GM03348 (cell line): ENCODE results near the gene PAM16.

Experiments
- DNase-seq: peaks from one replicate; pipeline ENCODE4 v3.0.0; 2012; ENCODE audit warnings: low spot score

Gene PAM16

DNA sequence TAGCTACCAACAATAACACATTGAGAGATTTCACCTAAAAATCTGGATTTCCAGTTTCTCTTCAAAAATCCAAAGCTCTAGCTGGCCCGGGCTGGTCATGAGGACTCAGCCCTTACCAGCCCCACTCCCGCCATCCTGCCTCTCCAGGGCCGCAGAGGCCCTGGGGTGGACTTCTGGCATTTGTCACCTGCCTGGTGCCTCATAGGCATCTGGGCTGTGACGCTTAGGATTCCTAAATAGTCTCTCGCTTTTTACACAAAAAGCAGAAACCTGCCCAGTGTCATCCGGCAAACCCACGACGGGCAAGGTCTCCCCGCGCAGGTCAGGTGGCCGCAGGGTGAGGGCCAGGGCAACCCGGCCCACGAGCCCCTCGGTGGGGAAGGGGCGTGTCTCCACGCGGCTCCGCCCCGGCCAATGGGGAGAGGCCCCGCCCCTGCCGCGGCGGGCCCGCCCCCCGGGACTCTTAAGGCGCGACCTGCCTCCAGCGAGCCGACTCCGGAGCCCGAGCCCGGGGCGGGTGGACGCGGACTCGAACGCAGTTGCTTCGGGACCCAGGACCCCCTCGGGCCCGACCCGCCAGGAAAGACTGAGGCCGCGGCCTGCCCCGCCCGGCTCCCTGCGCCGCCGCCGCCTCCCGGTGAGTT lies 20.4 kb upstream of the PAM16 start, which contains the start of gene VASN:
TSS of gene VASN (plus strand) at position 492 of the 644 bp plus-strand sequence. CDS start 9,030 bp downstream, outside the sequence.
- DNase-seq: peak; percentile 97

DNA sequence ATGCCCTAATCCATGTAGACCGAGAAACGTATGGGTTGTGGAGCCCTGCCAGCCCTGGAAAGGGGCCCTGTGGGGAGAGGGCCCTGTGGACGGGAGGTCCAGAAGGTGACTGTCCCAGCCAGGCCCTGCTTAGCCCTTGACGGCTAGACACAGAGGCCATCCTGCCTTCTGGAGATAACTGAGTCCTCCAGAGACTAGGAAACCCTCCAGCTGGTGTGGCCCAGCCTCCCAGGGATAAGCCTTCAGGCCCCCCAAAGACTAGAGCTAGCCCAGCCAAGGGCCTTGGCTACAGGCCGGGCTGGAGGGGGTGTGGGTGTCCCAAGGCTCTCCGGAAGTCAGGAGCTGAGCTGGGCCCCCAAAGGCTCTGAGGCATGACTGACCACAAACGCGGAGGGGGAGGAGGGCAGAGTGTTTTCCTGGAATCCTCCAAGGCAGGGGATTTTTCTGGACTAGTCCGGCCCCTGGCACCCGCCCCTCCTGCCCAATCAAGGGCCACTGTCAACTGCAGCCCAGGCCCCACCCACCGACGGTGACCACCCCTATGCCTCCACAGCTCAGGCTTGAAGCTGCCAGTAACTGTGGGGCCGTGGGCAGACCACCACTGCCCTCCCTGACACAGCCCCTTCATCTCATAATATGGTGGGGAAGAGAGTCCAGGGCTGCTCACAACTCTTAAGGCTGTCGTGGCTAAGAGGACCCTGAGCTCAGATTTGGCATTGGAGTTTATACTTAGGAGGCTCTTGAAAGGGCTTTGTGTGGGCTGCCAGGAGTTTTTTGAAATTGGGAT lies 19.6 kb upstream of the PAM16 start:
- DNase-seq: peak; percentile 71

DNA sequence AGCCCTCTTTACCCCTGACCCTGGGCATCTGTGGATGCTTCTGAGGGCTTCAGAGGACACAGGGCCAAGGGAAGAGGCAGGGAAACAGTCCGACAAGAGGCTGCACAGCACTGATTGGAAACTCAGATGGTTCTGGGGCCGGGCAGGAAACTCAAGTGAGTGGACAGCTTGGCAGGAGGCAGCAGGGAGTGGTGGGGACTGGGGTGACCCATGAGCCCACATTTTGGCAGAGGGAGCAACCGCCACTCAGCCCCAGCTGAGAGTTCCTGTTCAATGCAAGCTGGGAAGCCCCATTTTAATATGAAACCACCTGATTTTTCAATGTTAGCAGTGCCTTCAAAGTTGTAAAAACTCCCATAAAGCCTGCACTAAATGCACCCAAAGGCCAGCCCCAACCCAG lies 19.0 kb upstream of the PAM16 start:
- no peak for DNase-seq

DNA sequence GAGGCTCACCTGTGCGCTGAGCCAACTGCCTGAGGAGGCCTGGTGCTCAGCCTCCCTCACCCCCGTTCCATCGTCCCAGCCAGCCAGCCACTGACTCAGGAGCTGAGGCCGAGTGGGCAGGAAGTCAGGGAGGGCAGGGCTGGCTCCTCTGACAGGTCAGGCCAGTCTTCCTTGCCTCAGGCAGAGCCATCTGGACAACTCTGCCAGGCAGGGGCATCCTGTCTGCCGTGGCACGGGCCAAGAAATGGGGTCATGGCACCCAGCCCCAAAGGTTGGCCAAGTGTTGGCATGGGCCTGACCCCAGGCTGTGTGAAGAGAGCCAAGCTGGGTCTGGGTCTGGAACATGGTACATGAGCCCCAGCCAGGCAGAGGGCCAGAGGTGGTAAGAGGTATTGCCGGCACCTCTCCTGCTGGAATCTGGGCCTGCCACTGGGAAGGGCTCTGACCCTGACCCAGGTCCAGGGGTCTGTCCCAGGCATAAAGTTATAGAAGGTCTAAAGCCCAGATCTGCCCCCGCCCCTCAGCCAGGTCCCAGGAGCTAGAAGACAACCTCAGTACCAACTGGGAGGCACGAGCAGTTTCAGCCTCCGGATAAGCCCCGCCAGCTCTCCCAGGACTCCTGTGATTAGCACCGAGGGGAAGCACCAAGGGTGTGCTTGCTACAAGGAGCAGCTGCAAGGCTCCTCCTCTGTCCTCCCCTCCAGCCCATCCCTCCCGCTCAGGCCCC lies 18.0 kb upstream of the PAM16 start:
- peak; percentile 67 for DNase-seq

DNA sequence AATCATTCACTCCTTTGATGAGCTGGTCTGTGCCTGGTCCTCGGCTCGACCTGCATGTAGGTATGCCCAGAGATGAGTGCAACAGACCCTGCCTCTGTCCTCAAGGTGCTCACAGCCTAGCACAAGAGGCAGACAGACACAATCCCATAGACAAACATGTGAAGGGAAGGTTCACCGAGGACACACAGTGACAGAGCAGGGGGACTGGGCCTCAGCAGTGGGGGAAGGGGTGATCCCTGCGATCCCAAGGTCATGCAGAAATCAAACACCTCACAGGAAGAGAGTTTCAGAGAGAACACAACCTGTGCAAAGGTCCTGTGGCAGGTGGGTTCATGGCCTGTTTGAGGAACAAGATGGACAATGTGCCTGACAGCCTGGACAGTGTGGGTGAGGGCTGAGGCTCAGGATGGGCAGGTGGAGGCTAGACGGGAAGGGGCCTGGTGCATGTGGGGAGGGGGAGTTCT lies 16.3 kb upstream of the PAM16 start:
- DNase-seq: no peak

DNA sequence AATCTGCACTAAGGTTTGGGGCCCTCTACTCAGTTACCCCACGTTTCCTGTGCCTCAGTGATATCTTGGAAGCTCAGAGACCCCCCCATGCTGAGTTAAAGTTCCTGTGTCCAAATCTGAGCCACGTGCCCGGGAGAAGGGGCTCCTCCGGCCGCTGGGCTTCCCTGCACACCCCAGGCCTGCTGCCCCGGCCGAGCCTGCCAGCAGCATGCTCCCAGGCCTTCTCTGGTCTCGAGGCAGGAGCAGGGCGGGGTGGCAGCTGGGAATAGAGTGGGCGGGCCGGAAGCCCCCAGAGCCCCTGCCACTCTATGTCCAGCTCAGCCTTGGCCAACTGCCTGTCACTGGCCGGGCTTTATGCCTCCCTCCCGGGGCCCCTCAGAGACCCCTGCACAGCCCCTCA lies 14.9 kb upstream of the PAM16 start:
- no peak for DNase-seq

DNA sequence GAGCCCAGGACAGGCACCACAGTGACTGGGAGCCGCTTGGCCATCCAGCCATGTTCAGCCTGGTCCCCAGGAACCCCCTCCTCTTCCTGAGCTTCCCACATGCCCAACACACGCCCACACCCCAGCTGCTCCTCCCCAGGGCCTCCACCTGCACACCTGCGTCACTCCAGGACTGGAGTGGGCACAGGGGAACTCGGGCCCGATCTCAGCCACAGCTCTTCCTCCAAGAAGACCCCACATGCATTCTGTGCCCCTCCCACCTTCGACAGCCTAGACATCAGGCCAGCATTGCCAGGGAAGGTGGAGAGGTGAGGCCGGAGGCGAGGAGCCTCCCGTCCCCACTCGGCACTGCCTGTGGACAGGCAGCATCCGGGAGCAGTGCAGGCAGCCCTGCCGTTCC lies 14.5 kb upstream of the PAM16 start:
- no peak for DNase-seq

DNA sequence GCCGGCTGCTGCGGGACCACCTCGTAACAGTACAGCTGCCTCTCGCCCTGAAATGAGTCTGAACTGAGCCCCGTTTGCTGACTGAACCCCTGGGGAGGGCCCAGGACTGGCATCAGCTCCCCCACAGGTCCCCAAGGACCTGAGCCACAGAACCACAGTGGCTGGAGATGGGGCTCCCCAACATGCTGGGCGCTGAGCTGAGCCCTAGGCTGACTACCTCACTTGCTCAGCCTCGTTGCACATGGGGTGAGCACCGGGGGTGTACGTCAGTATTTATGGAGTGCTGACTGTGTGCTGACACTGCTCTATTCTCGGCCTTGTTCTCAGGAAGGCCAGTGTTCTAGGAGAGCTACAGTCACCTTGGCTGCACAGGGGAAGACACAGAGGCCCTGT lies 13.9 kb upstream of the PAM16 start:
- DNase-seq: no peak

DNA sequence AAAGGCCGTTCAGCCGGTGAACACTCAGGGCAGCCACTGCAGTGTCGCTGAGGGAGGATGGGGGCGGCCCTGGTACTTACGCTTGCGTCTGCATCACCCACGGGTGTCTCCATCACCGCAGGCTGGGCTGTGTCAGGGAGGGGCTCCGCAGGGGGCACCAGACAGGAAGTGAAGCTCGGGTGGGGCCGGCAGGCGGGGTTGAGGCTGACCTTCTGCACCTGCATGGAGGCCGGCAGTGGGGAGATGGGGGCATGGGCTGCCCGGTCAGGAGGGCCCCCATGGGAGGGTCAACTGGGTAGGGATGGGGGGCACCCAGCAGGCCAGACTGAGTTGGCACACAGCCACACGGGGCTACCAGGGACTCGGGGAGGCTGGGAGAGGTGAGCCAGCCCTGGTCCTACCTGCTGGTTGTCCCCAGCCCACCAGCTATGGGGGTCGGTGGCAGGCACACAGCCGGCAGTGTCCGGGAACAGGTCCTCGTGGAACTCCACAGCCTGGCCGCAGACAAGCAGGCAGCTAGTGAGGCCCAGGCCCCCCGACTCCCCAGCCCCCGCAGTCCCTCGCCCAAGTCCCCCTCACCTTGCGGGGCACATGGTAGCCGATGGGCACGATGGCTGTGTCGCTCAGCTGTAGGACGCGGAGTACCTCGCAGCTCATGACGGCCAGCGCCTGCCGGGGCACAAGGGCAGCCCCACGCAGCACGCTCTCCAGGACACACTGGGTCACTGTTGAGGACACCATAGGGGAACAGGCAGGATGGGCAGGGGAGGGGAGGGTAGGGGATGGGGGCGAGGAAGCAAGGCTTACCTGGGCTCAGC lies 13.3 kb upstream of the PAM16 start:
- no peak for DNase-seq

DNA sequence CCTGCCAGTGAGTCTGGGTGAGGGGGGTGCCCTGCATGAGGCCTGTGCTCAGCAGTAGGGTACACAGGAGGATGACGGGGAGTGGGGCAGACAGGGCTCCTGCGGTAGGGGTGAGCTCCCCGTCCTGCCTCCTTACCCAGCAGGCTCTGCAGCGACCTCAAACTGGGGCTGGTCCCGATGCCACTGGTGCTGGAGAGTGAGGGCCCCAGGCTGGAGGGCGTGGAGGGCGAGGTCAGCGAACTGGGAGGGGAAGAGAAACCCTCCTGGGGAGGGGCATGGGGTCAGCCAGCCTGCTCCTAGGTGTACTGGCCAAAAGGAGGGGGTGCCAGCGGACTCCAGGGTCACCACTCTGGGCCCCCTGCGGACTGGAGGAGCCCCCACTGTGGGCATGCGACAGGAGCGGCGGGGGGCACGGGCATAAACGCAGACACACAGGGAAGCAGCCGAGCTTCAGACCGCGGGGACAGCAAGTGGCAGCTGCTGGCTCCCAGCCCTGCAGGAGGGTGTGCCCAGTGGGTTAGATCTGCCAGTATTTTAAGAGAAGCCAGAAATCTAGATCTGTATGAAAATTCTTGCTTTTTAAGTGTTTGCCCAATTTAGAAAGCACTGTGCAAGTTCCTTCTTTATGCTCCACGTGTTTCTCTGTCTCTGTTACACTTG lies 11.5 kb upstream of the PAM16 start:
- no peak for DNase-seq

DNA sequence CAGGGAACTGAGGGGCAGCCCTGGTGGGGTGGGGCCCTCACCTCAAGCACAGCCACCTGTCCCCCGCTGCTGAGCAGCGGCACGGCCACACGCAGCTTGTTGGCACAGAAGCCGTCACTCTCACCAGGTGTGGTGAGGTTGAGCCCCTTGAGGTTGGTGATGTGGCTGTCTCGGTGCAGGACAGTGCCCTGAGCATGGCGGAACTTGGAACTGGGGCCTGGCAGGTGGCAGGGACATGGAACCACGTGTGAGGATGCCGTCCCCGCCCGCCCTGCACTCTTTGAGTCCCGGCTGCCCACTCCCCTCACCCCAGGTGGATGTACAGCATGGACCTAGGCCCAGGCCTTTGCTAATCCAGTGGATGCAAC lies 10.8 kb upstream of the PAM16 start:
- DNase-seq: no peak

DNA sequence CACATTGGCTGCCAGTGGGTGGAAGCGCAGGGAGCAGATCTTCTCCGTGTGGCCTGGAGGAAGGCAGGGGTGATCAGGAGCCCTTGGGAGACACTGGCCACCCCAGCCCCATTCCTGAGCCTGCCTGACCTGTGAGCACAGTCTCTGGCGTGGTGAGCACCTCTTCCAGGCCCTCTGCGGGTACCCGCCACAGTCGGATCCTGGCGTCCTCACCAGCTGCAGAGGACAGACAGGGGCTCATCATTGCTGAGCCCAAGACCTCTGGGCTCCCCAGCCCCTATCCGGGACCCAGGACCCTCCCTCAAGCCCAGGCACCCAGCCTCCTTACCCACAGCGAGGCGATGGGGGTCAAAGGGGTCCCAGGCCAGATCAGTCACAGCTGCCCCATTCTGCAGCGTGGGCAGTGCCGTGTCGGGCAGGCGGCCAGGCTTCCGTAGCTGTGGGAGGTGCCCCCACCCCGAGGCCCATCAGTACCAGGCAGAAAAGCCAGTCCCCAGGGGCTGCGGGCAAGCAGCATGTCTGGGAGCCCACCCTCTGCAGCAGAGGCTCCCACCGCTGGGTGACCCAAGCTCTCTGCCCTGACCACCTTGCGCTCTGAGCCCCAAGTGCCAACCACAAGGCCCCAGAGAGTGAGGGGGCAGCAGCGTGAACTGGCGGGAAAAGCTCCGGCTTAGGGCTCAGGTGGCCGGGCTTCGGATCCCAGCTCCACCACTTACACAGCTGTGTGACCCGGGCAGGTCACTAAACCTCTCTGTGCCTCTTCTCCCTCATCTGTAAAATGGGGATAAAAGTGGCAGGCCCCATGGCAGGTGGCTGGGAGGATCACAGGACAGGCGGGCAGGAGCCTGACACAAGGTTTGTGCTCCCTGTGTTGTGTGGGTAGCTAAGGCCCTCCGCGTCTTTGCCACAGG lies 10.2 kb upstream of the PAM16 start:
- DNase-seq: no peak

DNA sequence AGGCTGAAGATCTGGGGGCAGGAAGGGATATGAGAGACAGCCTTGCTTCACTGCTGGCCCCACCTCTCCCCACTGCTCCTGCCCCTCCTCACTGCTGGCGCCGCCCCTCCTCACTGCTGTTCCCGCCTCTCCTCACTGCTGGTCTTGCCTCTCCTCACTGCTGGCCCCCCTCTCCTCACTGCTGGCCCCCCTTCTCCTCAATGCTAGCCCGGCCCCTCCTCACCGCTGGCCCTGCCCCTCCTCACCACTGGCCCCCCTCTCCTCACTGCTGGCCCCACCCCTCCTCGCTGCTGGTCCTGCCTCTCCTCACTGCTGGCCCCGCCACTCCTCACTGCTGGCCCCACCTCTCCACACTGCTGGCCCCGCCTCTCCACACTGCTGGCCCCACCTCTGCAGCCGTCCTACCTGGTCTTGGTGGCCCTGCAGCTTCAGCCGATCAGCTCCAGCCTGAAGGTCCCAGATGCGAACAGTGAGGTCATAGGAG lies 9.5 kb upstream of the PAM16 start:
- DNase-seq: no peak

DNA sequence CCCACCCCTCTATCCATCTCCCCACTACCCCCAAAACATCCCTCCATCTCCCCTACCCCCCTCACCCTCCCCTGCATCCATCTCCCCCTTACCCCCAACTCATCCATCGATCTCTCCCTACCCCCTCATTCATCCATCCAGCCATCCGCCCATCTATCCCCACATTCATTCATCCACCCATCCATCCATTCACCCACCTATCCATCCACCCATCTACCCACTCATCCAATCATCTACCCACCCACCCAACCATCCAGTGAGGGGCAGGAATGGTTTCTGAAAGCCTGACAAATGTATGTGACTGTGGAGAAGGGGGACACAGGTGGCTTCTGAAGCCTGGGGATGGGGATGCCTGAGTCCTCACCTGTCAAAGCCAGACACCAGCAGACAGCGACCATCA lies 8.8 kb upstream of the PAM16 start:
- DNase-seq: no peak

DNA sequence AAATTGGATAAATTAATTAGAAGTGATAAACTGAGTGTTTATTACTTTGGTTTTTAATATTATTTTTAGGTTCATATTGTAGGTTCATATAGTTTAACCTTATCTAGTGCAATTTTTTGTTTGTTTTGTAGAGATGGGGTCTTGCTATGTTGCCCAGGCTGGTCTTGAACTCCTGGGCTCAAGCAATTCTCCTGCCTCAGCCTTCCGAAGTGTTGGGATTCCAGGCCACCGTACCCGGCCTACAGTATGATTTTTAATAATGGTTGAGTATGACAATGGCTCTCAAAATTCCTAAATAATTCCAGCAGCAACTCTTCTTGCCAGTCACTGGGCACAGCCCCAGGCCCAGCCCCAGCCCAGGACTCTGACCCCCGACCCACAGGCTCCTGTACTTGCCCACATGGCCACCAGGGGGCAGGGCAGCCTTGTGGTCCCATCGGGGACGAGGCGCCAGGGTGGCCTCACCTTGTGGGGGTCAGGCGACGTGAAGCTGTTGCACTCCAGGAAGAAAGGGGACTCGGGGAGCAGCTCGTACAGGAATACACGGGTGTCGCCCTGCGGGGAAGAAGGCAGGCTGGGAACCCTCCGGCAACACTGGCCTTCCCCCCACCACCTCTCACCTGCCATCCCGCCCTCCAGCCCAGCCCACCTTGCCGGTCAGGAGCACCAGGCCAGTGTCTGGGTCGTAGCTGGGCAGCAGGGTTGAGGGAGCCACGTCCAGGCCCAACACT lies 7.9 kb upstream of the PAM16 start:
- peak; percentile 80 for DNase-seq

DNA sequence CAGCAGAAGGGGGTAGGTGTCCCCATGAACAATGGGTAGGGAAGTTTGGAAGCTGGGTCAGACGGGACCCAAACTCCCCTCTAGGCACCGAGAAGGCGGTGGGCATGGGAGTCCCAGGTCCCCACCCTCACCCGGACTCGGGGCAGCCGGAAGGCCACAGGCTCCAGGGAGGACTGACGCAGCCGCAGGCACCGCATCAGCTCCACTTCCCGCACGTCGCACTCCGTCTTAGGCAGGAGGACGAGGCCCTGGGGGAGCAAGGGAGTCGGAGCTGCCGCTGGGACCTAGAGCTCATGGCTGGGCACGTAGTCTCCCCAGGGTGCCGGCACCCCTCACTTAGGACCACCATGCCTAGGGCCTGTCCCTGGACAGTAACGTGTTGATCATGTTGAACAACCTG lies 7.1 kb upstream of the PAM16 start:
- DNase-seq: no peak

DNA sequence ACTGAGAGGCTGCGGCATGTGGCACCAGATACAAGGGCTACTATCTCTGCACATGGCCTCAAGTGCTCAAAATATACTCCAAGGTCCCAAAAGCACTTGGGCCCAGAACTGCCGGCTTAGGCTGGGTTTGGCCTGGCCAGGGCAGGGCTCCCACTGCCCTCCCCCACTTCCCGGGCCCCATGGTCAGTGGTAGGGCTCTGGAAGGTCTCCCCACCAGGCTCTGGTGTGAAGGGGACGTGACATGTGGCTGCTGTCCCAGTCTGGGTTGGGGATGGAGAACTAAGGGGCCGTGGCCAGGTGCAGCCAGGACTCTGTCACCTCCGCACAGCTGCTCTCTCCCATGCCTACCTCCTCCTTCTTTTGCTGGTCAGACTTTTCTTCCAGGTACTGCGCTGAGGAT lies 5.7 kb upstream of the PAM16 start:
- DNase-seq: no peak

DNA sequence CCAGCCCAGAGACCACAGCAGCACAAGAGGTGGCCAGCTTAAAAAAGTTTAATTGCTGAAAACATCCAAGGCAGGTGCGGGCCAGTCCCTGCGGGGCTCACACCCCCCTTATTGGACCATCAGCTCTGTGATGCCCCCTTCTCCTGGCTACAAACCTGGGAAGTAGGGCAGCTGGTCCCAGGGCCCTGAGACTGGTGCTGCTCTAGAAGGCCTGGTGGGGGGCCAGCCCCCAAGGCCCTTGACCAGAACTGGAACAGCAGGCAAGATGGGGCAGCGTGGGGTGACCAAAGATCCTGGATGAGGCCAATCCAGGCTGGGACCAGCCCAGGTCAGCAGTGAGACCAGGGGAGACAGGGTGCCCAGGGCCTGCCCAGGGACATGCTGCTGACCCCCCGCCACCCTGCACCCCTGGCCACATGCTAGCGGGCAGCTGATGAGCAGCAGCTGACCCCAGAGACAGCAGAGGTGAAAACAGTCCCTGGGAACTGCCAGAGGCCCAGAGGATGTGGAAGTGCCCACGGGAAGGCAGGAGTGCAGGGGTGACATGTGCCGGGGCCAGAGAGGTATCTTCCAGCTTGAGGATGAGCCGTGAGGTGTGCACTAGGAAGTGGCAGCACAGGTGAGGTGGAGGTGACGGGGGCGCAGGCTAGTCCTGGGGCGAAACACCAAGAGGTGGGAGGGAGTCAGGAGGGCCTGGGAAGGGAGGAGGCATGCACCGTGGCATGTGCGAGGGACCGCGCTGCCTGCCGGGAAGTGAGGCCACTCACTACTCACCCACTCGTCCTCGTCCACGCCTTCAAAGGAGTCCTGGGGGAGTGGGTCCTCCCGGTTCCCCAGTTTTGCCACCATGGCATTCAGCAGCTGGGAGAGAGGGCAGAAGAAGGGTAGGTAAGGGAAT lies 3.6 kb upstream of the PAM16 start:
- DNase-seq: no peak

DNA sequence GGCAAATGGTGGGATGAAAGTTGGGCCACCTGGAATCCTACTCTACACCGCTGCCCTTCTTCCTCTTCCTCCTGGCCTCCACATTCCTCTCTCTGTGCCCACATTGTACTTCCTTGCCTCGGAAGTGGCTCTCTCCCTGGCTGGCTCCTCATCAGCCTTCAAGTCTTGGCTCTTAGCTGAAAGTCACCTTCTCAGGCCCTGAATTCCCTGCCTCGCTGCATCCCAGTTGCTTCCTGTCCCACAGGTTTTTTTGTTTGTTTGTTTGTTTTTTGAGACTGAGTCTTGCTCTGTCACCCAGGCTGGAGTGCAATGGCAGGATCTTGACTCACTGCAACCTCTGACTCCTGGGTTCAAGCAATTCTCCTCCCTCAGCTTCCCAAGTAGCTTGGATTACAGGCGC lies 2.6 kb upstream of the PAM16 start:
- no peak for DNase-seq
